SK-N-SH treated with all-trans-retinoic acid at 6 μM for 48 hours (cell line): Measurements from ENCODE around the gene ZNF469.

ENCODE experiments used
- GLIS3 ChIP-seq: fragments of 250-450 bp; sonication (Bioruptor Pico); IDR thresholded peaks from 2 replicates; pipeline ENCODE4 v1.5.0; 2020; ENCODE audit warnings: mild to moderate bottlenecking, moderate library complexity
- RARB ChIP-seq: fragments of 250-450 bp; sonication (Bioruptor Pico); IDR thresholded peaks from 2 replicates; pipeline ENCODE4 v1.8.0; 2021; ENCODE audit warnings: mild to moderate bottlenecking, moderate library complexity
- ZNF565 ChIP-seq: fragments of 450-650 bp; formaldehyde crosslinking; conservative IDR thresholded peaks from 2 replicates; pipeline ENCODE4 v1.5.0; 2020; ENCODE audit warnings: low read depth, mild to moderate bottlenecking, moderate library complexity

DNA sequence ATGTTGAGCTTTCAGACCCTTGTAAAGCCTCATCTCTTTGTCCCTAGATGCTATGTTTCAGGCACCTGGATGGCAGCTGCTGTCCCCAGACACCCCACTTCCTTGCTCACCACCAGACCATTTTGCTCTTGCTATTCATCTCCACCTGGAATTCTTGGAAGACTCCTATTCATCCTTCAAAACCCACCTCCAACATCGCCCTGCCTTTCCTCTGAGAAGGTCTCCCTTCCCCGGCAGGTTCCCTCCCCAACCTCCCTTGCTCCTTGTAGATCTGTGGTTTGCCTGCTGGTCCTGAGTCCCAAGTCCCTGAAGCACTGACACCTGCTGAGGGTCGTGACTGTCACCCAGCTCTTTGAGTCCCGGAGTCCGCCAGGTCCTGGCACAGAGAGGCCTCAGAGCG, 9.9 kb downstream of the ZNF469 start:
- TF ChIP-seq GLIS3 (no peak), ZNF565 (CRISPR knock-in tag) (no peak), RARB (no peak)
